Fibroblast of upper back skin (primary cell): ENCODE data around the gene NRDE2.
"Not testable (repeated sequence)": the region's sequence is repeated elsewhere in the genome, so short reads cannot be mapped to it uniquely, and the experiment has no call there.

ENCODE experiments used
- DNase-seq: peaks from one replicate; pipeline ENCODE4 v3.0.0-alpha.2; 2013

The NRDE2 gene

DNA sequence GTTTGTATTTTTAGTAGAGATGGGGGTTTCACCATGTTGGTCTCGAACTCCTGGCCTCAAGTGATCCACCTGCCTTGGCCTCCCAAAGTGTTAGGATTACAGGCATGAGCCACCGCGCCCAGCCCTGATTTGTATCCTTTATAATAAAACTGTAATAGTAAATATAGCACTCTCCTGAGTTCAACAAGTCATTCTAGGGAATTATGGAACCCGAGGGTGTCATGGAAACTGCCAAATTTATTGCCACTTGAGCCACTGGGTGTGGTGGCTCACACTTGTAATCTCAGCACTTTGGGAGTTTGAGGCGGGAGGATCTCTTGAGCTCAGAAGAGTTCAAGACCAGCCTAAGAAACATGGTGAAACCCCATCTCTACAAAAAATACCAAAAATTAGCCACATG lies 9.5 kb upstream of the NRDE2 start:
- not testable (repeated sequence) for DNase-seq

DNA sequence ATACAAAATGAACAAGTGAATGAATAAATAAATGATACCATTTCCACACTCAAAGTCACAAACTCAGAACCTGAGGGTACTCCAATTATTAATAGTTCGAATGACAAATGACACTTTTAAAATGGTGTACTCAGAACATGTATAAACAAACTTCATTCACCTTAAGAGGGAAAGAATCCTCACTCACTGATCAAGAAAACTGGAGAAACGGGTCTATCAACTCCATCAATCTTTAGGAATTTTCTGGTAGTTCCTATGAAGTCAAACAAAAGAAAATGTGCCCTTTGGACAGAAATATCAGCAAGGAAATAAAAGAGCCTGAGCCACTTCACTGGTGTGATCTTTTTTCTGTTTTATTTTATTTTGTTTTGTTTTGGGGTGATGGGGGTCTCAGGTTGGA lies 5.2 kb upstream of the NRDE2 start:
- no peak for DNase-seq

DNA sequence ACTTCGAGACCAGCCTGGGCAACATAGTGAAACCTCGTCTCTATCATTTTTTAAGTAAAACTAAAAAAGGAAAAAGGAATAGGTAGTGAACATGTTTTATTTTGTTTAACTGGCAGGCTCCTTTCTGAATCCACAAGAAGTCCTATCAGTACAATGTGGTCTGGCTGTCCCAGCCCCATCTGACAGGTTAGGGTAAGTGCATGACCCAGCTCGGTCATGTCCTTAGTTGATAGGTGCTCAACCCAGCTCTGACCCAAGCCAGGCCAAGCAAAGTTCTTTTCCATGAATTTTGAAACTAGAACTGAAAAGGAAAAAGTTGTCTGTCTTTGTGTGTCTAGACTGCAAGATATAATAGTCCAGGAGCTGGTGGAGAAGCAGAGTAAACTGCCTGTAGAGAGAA lies 4.7 kb upstream of the NRDE2 start:
- no peak for DNase-seq

DNA sequence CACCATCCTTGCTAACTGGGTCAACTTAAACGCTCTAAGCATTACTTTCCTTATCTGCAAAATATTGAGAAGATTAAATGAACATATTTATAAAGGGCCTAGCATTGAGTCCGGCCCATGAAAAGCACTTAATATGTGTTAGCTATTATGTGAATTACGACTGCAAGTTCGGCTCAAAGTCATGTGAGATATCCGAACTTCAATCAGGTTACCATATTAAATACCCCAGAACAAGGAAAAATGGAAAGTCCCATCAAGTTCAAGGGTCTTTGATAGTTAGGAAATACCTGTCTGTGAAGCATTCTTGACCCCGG lies 487 bp upstream of the NRDE2 start:
- DNase-seq, result no peak

DNA sequence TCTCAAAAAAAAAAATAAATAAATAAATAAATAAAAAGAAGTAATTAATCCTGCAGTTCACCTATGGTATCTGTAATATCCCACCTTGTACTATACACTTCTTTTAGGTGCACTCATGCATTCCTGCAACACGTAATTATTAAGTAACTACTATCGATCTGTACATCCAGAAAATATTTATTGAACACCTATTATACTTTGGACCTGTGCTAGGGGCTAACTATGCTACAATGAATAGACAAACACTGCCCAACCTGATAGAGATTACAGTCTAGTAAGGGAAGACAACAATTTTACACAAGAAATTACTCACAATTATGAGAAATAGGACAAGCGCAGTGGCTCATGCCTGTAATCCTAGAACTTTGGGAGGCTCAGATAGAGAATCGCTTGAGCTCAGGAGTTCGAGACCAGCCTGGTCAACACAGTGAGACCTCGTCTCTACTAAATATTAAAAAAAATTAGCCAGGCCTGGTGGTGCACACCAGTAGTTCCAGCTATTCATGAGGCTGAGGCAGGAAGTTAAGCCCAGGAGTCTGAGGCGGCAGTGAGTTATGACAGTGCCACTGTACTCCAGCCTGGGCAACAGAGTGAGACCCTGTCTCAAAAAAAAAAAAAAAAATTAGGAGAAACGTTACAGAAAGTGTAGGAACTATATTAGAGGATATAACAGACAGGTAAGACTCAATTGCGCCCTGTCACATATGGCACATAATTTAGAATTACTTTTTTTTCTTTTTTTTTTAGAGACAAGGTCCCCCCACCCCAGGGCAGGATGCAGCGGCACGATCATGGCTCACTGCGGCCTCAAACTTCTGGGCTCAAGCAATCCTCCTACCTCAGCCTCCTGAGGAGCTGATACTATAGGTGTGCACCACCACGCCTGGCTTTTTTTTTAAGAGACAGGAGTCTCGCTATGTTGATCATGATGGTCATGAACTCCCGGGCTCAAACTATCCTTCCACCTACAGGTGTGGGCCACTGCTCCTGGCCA lies 1.2 kb downstream of the NRDE2 start:
- no peak for DNase-seq

DNA sequence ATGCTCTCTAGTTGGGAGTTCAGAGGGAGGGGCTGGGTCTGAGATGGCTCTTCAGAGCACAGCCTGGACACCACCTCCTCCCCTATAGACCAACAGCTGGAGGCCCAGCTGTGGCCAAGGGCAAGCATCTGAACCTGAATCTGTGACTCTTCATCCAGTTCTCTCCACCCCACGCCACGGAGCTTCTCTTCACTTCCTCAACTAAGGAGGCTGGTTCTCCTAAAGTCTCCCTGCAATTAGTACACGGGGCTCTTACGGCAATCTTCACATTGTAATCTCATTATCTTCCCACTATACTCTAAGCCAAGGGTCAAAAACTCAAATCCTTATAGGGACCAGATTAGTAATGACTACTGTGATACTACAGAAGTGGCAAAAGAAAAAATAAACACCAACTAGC lies 9.8 kb downstream of the NRDE2 start:
- no peak for DNase-seq

DNA sequence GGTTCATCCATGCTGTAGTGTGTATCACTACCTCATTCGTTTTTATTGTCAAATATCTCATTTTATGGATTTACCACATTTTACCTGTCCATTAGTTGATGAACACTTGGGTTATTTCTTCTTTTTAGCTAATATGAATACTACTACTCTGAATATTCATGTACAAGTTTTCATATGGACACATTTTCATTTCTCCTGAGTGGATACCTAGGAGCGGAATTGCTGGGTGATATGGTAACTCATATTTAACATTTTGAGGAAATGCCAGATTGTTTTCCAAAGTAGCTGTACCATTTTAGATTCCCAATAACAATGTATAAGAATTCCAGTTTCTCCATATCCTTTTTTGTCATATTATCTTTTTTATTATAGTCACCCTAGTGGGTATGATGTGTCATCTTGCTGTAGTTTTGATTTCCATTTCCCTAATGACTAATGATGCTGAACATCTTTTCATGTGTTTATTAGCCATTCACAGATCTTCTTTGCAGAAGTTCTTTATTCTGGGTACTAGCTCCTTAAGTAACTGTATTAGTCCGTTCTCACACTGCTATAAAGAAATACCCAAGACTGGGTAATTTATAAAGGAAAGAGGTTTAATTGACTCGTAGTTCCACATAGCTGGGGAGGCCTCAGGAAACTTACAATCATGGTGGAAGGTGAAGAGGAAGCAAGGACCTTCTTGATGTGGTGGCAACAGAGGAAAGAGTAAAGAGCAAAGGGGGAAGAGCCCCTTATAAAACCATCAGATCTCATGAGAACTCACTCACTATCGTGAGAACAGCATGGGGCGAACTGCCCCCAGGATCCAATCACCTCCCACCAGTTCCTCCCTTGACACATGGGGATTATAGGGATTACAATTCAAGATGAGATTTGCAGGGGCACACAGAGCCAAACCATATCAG lies 11.9 kb downstream of the NRDE2 start:
- DNase-seq, result no peak

DNA sequence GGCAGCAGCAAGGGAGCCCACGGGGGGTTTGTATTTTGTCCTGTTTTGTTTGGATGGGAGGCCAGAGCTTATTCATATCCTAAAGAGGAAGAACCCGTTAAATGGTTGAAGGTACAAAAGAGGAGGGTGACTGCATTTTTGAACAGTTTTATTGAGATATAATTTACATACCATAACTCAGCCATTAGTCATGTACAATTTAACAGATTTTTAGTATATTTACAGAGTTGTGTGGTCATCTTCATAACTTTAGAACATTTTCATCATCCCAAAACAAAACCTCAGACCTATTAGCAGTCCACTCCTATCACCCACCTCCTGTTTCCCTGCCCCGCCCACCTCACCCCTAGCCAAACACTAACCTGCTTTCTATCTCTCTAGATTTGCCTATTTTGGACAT lies 12.6 kb downstream of the NRDE2 start:
- peak; percentile 2 for DNase-seq

DNA sequence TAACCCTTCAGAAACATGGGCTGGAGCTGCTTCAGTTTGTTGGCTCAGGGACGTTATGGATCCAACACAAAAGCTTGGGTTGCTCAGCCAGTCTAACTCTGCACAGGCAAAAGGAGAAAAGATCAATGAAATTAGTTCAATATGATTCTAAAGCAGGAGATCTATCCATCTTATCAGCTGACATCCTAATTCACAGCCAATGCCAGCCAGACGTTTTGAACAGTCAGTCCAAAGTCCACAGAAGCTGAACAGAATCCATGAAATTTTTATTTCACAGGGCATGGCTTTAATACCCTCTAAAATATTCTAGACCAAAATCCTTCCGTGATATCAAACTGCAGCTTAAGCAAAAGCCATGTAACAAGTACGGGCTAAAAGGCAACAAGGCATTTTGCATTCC lies 13.7 kb downstream of the NRDE2 start:
- no peak for DNase-seq

DNA sequence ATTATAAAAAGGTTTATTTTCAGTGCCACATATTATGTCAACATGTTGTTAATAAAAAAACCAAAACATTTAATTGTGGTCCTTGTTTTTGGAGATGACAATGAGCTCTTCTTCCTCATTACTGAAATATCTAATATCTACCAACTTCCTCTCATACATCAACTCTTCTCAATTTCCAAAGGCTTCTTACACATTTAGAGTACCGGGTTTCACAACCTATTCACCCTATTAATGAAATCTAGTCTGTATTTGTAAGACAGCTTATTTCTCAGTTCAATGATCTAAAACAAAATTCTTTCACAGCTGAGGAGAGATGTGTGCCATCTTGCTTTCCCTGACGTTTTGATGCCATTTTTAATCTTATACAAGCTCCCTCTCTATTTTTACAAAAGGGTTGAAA lies 14.5 kb downstream of the NRDE2 start:
- DNase-seq, result no peak

DNA sequence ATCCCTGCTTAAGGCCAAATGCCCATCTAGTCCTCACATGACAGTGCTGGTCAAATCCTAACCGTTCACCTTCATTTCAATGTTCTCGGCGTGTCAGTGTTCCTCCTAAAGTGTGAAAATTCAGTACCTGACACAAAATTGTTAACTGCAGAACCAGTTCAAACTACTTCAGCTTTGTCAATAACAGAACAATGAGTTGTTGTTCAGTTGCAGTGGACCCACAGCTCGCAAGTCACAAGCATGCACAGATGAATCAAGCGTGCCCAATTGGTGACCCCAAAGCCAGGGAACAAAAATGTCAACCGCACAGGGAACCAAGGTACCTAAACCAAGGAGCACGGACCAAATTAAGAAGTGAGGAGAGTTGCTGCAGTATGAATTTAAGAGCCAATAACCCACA lies 23.2 kb downstream of the NRDE2 start:
- no peak for DNase-seq

DNA sequence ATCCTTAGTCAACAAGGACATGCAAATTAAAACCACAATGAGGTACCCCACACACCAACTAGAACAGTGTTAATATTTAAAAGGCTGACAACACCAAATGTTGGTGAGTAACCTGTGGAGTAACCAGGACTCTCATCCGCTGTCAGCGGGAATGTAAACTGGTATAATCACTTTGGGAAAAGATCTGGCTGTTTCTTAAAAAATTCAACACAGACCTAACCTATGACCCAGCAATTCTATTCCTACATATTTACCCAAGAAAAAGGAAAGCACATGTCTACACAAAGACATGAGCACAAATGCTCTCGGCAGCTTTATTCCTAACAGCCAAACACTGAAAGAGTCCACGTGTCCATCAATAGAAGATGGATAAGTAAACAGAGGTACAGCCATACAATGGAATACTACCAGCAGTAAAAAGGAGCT lies 26.6 kb downstream of the NRDE2 start:
- no peak for DNase-seq

DNA sequence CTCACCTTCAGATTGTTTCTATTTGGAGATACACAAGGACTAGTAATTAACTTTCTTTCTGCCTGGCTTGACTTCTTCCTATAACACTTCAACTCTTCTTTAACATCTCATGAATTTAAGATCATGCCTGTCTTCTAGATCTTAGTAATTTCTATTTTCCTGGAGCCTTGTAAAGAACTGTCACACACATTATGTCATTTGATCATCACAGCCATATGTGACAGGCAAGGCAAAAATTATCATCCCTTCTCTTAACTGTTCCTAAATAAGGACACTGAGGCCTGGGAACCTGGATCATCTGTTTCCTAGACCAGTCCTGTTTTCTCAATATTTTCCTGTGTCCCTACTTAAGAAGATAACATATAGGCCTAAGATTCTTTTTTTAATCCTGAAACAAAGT lies 27.2 kb downstream of the NRDE2 start:
- no peak for DNase-seq

DNA sequence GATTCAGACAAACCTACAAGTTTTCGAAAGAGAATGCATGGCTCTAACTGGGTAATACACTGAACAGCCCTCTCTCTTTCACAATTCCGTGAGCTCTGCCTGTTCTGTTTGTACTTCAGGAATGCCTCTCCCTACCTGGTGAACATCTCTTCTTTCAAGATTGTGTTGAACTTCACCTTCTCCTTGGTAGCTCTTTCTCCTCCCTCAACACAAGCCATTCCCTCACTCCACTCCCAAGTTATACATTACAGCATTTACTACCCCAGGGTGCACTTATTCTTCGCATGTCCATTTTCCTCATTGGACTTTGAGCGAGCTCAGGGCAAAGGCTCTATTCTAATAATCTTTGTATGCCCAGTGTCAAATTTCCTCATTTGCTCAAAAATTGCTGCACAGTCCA lies 28.3 kb downstream of the NRDE2 start:
- DNase-seq, result no peak

DNA sequence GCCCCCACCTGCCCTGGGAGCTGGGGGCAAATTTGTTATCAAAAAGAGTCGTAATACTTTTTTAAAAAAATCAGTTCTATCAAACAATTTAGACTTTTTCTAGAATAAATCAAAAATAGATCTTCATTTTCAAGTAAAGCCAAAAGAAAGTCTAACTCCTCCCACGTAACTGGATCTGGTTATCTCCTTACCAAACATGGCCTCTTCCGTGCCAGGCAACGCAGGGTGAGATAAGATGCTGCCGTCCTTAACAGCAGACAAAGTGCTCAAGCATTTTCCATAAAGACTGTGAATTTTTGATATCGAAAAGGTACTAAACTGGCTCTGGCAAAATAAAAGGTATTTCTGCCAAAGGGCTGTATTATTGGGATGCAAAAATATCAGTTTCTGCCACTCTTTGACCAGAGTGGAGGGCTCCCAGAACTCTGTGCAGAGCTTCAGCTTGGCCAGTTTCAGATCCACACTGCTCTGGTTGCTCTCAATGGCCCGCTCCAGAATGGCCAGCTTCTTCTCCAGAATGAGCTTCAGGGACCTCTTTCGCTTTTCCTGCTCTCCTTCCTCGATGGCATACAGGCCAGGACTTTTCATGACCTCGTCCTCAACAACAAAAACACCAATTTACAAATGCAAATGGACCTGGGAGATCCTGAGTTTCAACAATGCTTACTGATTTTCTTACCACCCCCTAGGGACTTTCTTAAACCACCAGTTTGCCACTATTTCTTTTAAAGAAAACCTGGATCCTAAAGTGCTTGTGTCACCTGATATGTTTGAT lies 29.0 kb downstream of the NRDE2 start:
- no peak for DNase-seq

DNA sequence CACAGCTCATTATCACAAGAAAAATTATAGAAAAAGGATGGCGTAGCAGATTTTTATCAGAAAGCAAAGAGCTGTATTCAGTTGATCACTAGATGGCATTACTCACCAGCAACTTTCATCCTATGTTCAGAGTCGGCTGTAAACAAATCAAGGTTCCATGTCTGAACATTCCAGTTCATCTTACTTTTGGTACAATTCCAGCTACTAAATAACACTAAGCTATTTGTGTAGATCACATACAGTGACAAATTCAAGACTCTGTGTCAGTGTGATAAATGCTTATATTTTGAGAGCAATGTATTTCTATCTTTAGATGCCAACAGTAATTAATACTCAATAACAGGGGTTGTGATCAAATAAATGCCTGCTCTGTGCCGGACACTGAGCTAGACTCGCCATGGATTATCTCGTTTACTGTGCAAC lies 30.1 kb downstream of the NRDE2 start:
- peak; percentile 73 for DNase-seq

DNA sequence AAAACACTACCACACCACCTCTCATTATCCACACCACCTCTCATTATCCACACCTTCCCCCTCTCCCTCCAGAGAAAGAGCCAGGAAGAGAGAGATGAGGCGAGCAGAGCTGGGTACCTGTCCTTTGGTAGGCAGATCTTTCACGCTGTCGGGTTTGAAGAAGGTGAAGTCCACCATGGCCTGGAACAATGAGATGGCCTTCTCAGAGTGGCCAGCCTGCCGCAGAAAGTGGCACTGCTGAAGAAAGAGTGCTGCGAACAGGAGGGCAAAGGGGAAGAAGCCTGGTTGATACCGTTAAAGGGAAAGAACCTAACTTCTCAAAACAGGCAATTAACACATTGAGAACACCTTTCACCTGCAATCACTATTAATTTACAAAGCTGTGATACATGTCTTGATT lies 30.6 kb downstream of the NRDE2 start:
- no peak for DNase-seq

DNA sequence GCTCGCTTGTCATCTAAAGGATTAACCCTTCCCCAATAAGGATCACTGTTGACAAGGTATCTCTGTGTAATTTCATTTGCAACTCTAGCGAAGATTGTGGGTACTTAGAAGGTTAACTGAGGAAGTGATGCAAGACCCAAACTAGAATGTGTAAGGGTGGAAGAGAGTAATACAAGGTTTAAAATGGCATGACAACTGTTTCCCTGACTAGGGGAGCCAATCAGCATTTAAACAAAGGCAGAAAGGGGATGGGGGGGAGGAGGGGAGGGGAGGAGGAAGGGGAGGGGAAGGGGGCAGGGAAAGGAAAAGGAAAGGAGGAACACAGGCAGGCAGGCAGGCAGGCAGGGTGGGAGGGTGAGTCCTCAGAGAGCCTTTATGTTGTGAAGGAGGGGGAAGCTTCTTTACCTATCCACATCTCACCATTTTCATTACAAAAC lies 31.1 kb downstream of the NRDE2 start:
- DNase-seq, result peak; percentile 51

DNA sequence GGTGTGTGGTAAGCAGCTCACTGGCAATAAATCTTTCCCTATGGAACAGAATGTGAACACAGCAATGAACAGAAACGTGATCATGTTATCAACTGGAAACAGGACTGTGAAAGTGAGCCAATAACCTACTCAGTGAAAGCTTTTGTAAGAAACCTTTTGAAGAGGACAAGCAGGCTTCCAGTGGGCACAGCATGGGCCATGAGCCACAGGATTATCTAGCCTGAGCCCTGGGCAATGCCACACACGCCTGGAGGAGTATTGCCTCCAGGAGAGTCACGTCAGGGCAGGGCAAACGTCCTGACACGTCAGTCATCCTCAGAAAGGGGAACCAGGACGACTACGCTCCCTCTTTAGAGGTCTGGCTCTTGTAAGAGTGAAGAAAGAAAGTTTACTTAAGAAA lies 32.3 kb downstream of the NRDE2 start:
- DNase-seq, result no peak

DNA sequence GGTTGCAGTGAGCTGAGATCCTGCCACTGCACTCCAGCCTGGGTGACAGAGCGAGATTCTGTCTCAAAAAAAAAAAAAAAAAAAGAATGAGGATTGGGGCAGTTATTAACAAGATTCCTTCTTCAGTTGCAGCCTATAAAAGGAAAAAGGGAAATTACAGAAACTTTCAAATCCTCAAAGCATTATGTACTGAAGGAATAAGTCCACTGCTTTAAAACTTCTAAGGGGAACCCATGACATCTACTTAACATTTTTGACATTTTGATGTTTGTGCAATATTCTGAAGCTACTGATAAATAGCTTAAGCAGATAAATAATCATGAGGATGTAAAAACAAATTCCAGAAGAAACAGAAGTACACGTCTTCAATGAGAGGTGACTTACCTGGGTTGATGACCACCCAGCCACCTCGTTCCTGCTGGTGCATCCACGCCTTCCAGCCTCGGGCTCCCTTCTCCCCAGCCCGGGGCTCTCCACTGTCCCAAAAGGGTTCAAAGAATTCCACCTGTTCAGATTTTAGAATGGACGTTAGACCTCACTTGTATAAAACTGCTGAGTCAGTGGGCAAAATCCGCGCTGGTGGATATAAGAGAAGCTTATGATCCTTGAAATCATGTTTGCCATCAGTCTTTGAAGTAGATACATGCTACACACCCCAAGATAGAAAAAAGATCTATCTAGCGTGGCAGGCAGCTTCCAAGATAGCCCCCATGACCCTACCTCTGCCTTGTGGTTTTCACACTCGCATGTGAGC lies 33.7 kb downstream of the NRDE2 start:
- no peak for DNase-seq

DNA sequence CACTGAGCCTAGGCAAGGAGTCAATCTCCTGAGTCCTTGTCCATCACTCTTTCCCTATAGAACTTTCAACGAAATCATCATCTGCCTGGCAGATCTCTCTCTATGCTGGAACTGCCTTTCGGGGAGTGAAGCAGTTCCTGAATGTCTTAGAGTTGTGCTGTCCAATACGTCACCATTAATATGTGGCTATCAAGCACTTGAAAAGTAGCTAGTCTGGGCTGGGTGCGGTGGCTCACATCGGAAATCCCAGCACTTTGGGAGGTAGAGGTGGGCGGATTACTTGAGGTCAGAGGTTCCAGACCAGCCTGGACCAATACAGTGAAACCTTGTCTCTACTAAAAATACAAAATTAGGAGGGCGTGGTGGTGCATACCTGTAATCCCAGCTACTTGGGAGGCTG lies 35.1 kb downstream of the NRDE2 start:
- no peak for DNase-seq

DNA sequence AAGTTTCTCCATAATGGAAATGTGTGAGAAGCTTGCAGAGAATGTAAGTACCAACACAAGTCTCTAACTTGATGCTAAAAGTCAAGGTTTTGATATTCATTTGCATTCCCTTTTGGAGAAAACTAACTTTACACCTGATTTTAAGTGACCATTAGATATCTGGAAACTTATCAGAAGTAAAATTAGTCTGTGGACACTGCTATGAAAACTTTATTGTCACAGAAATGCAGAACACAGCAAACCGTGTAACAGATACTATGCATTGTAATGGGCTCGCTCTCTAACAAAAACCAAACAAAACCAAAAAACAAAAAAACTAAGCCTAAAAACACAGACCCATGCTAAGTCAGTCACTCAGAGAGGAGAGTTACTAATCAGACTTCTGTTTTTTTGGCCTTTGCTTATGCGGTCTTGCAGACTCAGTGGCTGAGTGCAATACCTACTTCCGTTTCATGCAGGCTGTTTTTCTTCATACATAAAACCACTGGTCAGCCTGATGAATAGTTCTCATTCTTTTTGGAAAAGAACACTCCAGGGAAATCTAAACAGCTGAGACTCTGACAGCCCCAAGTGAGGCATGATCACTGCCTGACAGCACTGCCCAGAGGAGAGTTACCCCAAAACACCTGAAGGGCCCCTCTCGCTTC lies 35.7 kb downstream of the NRDE2 start:
- DNase-seq, result peak; percentile 23
